Heart left ventricle (tissue), 16 donors: ENCODE measurements around the gene LPAR4. TPM values are rescaled to one million over a fixed set of nuclear protein-coding genes. Genes with fewer than 3 reads are reported as not detected.
"Not testable (repeated sequence)": the region's sequence is repeated elsewhere in the genome, so short reads cannot be mapped to it uniquely, and the experiment has no call there.

Experiments used
- ATAC-seq, 4 donors: fragments of 200-7000 bp; cut with Tn5 transposase; one replicate each; pipeline ENCODE4 v1.9.1; 2020 to 2022; ENCODE audit warnings: moderate library complexity in 4 of 4, mild to moderate bottlenecking in 3 of 4, moderate number of reproducible peaks in 1 of 4
- DNase-seq, 5 donors: peaks; one replicate each; pipeline ENCODE4 v3.0.0-alpha.2; 2020
- H3K27ac ChIP-seq, 12 donors: fragments of 200-600 bp; sonication (generic) in 4 of 12; one replicate each; pipeline versions ENCODE4 v1.5.0 to v1.8.0; 2016 to 2022; ENCODE audit warnings: mild to moderate bottlenecking in 2 of 12
- H3K27me3 ChIP-seq, 9 donors: fragments of 200-600 bp; sonication (generic) in 2 of 9; one replicate each; pipeline versions ENCODE4 v1.5.1 to v1.8.0; 2016 to 2022; ENCODE audit warnings: mild to moderate bottlenecking in 3 of 9
- H3K36me3 ChIP-seq, 9 donors: fragments of 200-600 bp; sonication (generic) in 2 of 9; one replicate each; pipeline versions ENCODE4 v1.5.0 to v1.8.0; 2018 to 2022; ENCODE audit warnings: mild to moderate bottlenecking in 2 of 9
- H3K4me1 ChIP-seq, 12 donors: fragments of 200-600 bp; sonication (generic) in 4 of 12; one replicate each; pipeline versions ENCODE4 v1.5.0 to v1.8.0; 2016 to 2022; ENCODE audit warnings: mild to moderate bottlenecking in 3 of 12
- H3K4me3 ChIP-seq, 12 donors: fragments of 200-600 bp; sonication (generic) in 4 of 12; one replicate each; pipeline versions ENCODE4 v1.5.0 to v1.8.0; 2017 to 2022; ENCODE audit warnings: mild to moderate bottlenecking in 9 of 12, moderate library complexity in 4 of 12
- H3K9me3 ChIP-seq, 12 donors: fragments of 200-600 bp; sonication (generic) in 4 of 12; one replicate each; pipeline versions ENCODE4 v1.5.0 to v1.8.0; 2016 to 2022; ENCODE audit warnings: mild to moderate bottlenecking in 1 of 12
- CTCF ChIP-seq, 12 donors: fragments of 200-600 bp; sonication (generic) in 4 of 12; IDR thresholded peaks; one replicate each; pipeline versions ENCODE4 v1.5.0 to v1.8.0; 2018 to 2022; ENCODE audit warnings: antibody characterized with exemption in 12 of 12, mild to moderate bottlenecking in 5 of 12
- POLR2A ChIP-seq, 2 donors: fragments of 450-650 bp; IDR thresholded peaks; one replicate each; pipeline ENCODE4 v1.6.1; 2017; ENCODE audit warnings: antibody characterized with exemption in 2 of 2, mild to moderate bottlenecking in 2 of 2, moderate library complexity in 2 of 2
- WGBS, 4 donors: extraction: QIAGEN DNeasy Blood & Tissue Kit in 2 of 4; methylation state at CpG; one replicate each; pipeline versions ENCODE4 v1.1.5 to v1.1.7; 2013 to 2018; 5-methylcytosine and 5-hydroxymethylcytosine counted together
- intact Hi-C, 10 donors: fragments of 100-400 bp; cut with DNase I; formaldehyde crosslinking; loops; one replicate each; pipeline versions ENCODE4 v1.11.1 to v1.14.2; 2022
- polyA plus RNA-seq, 2 donors: library from polyadenylated mRNA; stranded (reverse); fragments of 200-250 nt; gene quantifications; one replicate each; pipeline ENCODE4 v1.2.3, GENCODE V29; 2013
- total RNA-seq, 9 donors: library from RNA; depleted of rRNA in 2 of 9; stranded (reverse); fragments of >200 nt in 2 of 9; fragmentation: NEBNext Ultra II Directional in 3 of 9; extraction: Animal tissue kit (Norgen Biotek cat#: 25700) in 3 of 9; gene quantifications; one replicate each; pipeline versions ENCODE4 v1.1.0 to v1.2.4, GENCODE V29; 2016 to 2023
- donor health status: ischemic (EF 13 %, LVEDD 7.1; RV severe dilation, severe dysfunction).
- donor health status: healthy with polysubstance abuse.
- donor health status: DM: no; HTN: yes; CAD: no.
- donor health status: DM: no; HTN: no; CAD: no.
- donor health status: ischemic (EF 25% LVEDD 6.9; RV normal size, moderate dysfunction).
- donor health status: ischemic (EF 25% LVEDD 5.7; RV mildly dilated, moderate dysfunction).
- donor health status: healthy.
- donor health status: DM: yes; HTN: yes; CAD: no.
- donor health status: ischemic (EF 35%, LVEDD 5.7; RV mildly dilated, moderate dysfunction).
- donor health status: nonischemic (EF 11% LVEDD 7.7; RV severe dilation, severe dysfunction).
- donor health status: DM: yes; HTN: yes; CAD: no.
- donor health status: PGD.
- donor health status: ischemic (EF 29% LVEDD 5.4; RV normal size, mild dysfunction).
- donor health status: nonischemic (EF 23%, LVEDD 6.1; RV moderate dilation, normal function).

The LPAR4 gene
- total and polyA plus RNA-seq, 11 donors, result 0.16 to 0.52 (median 0.23) TPM; not detected in 4

GRCh38 chrX:78800694-78801093 lies 53.2 kb downstream of the LPAR4 start:
- Histone ChIP-seq H3K27me3 (no peaks in the 10 kb centered on the region), H3K9me3 (peaks cover 0 to 8% (median 0%) of the 10 kb centered on the region in 12 donors), H3K27ac (no peak overlapping the region), H3K4me3 (no peak overlapping the region), H3K4me1 (no peaks in the 10 kb centered on the region), H3K36me3 (no peaks in the 10 kb centered on the region)
- no peak for ATAC-seq
- DNase-seq, result no peak
- intact Hi-C loops, result no loop called here
- TF ChIP-seq CTCF (IDR thresholded peaks at IDR 0.05), result no peak
- no peak for TF ChIP-seq POLR2A (IDR thresholded peaks at IDR 0.05)

- Histone ChIP-seq H3K36me3 (no peaks in the 10 kb centered on the region), H3K9me3 (peaks cover 0 to 5% (median 0%) of the 10 kb centered on the region in 12 donors), H3K4me3 (no peak overlapping the region), H3K4me1 (no peaks in the 10 kb centered on the region), H3K27me3 (no peaks in the 10 kb centered on the region), H3K27ac (no peak overlapping the region)
- no peak for TF ChIP-seq POLR2A (IDR thresholded peaks at IDR 0.05)
- TF ChIP-seq CTCF (IDR thresholded peaks at IDR 0.05), result no peak
- intact Hi-C loops, result no loop called here
- 53 to 85% (median 78%) methylated on average over 2 of the region's 2 CpGs for WGBS, 4 donors
- DNase-seq, result no peak
- ATAC-seq, result no peak
Observed at GRCh38 chrX:78801522-78801921, 54.0 kb downstream of the LPAR4 start.

GRCh38 chrX:78802526-78802925 lies 55.0 kb downstream of the LPAR4 start:
- H3K27me3 ChIP-seq, H3K27ac ChIP-seq, H3K36me3 ChIP-seq, intact Hi-C loops, H3K9me3 ChIP-seq, H3K4me3 ChIP-seq, DNase-seq, ATAC-seq, H3K4me1 ChIP-seq: not testable (repeated sequence)
- WGBS, 4 donors, result 61 to 76% (median 64%) methylated on average over 3 of the region's 3 CpGs

Other genes starting within 250 kb of the LPAR4 start
- under 1 TPM in 7 of 9 donors, not detected in 2; 0.09 to 0.63 (median 0.29) TPM for gene RTL3, start 88.4 kb upstream of the LPAR4 start, total RNA-seq
- gene RTL3, start 88.4 kb upstream of the LPAR4 start, polyA plus RNA-seq, result not detected
- 1 to 10 TPM in 1 of 9 donors, under 1 TPM in 2, not detected in 6; 0.63 to 1.8 (median 0.79) TPM for gene P2RY10, start 197.7 kb downstream of the LPAR4 start, total RNA-seq
- gene P2RY10, start 197.7 kb downstream of the LPAR4 start, polyA plus RNA-seq, result under 1 TPM in 1 of 2 donors, not detected in 1; 0.07 TPM